ENCODE measurements around the gene TMEM151A. TPM values are rescaled to one million over a fixed set of nuclear protein-coding genes. Genes with fewer than 3 reads are reported as not detected.

TMEM151A gene
- total RNA-seq, 2 experiments from 2014 or later = 0.11 to 0.14 TPM

GRCh38 chr11:66311470-66311964, 19.8 kb downstream of the TMEM151A start:
- CTCF ChIA-PET = interaction anchor here (0.8 to 3.6 kb wide), 18 partner anchors 10 to 1465 kb away, joined by 3 to 30 read pairs (median 6); partner anchors contain the start of genes BRMS1, CCDC85B, MRPL11 and RIN1
- DNase-seq (no peak), ATAC-seq (ENCODE audit: poor library complexity) (peak; percentile 21)
- Histone ChIP-seq H3K9me3 (ENCODE audit: control insufficient read depth in 1 of 2, insufficient read depth in 1 of 2, low read length in 2 of 2) (no peaks in the 10 kb centered on the region), H3K4me1 (ENCODE audit: insufficient read depth, low read length) (peaks cover 51% of the 10 kb centered on the region), H3K27ac (ENCODE audit: low read depth in 1 of 2, low read length in 2 of 2) (peak overlapping the region; percentile 51 to 65), H3K36me3 (ENCODE audit: insufficient read depth, low read length) (no peaks in the 10 kb centered on the region), H3K4me3 (ENCODE audit: low read length) (peak overlapping the region; percentile 61), H3K27me3 (ENCODE audit: control insufficient read depth in 1 of 2, insufficient read depth in 2 of 2, low read length in 2 of 2) (no peaks in the 10 kb centered on the region)
- peak overlapping the region; percentile 95 for H3K27ac Mint-ChIP-seq
- H3K27me3 Mint-ChIP-seq = peaks cover 4% of the 10 kb centered on the region
- intact Hi-C loops (cut with DNase I, micrococcal nuclease) = loop anchor here in 1 of 2 experiments (1.0 kb wide), 2 partner anchors 17 to 78 kb away; no protein-coding TSS in a partner anchor
- H3K36me3 Mint-ChIP-seq (ENCODE audit: low read depth) = no peaks in the 10 kb centered on the region
- peak overlapping the region; percentile 90 for H3K4me3 Mint-ChIP-seq
- H3K4me1 Mint-ChIP-seq (ENCODE audit: low read depth) = peaks cover 22% of the 10 kb centered on the region
- H3K9me3 Mint-ChIP-seq = no peaks in the 10 kb centered on the region
- POLR2A ChIA-PET = interaction anchor here (0.7 to 3.0 kb wide), 11 partner anchors 15 to 77 kb away, joined by 3 to 39 read pairs (median 13); partner anchors contain the start of genes B4GAT1, BRMS1, SLC29A2 and YIF1A
- TF ChIP-seq, protein P1, sequence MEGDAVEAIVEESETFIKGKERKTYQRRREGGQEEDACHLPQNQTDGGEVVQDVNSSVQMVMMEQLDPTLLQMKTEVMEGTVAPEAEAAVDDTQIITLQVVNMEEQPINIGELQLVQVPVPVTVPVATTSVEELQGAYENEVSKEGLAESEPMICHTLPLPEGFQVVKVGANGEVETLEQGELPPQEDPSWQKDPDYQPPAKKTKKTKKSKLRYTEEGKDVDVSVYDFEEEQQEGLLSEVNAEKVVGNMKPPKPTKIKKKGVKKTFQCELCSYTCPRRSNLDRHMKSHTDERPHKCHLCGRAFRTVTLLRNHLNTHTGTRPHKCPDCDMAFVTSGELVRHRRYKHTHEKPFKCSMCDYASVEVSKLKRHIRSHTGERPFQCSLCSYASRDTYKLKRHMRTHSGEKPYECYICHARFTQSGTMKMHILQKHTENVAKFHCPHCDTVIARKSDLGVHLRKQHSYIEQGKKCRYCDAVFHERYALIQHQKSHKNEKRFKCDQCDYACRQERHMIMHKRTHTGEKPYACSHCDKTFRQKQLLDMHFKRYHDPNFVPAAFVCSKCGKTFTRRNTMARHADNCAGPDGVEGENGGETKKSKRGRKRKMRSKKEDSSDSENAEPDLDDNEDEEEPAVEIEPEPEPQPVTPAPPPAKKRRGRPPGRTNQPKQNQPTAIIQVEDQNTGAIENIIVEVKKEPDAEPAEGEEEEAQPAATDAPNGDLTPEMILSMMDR (IDR thresholded peaks at IDR 0.05) = no peak

- H3K27ac Mint-ChIP-seq = peak overlapping the region; percentile 95
- no peaks in the 10 kb centered on the region for H3K36me3 ChIP-seq (ENCODE audit: insufficient read depth, low read length)
- TF ChIP-seq, protein P1 (IDR thresholded peaks at IDR 0.05) = peak; percentile 97
- H3K4me1 ChIP-seq (ENCODE audit: insufficient read depth, low read length) = peaks cover 51% of the 10 kb centered on the region
- H3K9me3 Mint-ChIP-seq = no peaks in the 10 kb centered on the region
- H3K27me3 ChIP-seq (ENCODE audit: control insufficient read depth in 1 of 2, insufficient read depth in 2 of 2, low read length in 2 of 2) = no peaks in the 10 kb centered on the region
- H3K27me3 Mint-ChIP-seq = peaks cover 4% of the 10 kb centered on the region
- H3K36me3 Mint-ChIP-seq (ENCODE audit: low read depth) = no peaks in the 10 kb centered on the region
- H3K27ac ChIP-seq (ENCODE audit: low read depth in 1 of 2, low read length in 2 of 2) = peak overlapping the region; percentile 65 to 90
- peak overlapping the region; percentile 61 for H3K4me3 ChIP-seq (ENCODE audit: low read length)
- ATAC-seq (ENCODE audit: poor library complexity) (peak; percentile 74), DNase-seq (peak; percentile 91 to 100 (median 99))
- POLR2A ChIA-PET = interaction anchor here (0.6 to 3.0 kb wide), 32 partner anchors 8 to 840 kb away, joined by 3 to 39 read pairs (median 6); partner anchors contain the start of genes B4GAT1, BRMS1, MALAT1 and MRPL11
- CTCF ChIA-PET = interaction anchor here (0.8 to 3.6 kb wide), 20 partner anchors 10 to 1465 kb away, joined by 3 to 30 read pairs (median 4); partner anchors contain the start of genes BRMS1, CCDC85B, MRPL11 and RIN1
- H3K4me1 Mint-ChIP-seq (ENCODE audit: low read depth) = peaks cover 22% of the 10 kb centered on the region
- H3K9me3 ChIP-seq (ENCODE audit: control insufficient read depth in 1 of 2, insufficient read depth in 1 of 2, low read length in 2 of 2) = no peaks in the 10 kb centered on the region
- H3K4me3 Mint-ChIP-seq = peak overlapping the region; percentile 90
- intact Hi-C loops (cut with DNase I, micrococcal nuclease) = loop anchor here (1.0 kb wide), 4 partner anchors 16 to 77 kb away; partner anchors contain the start of genes BRMS1 (in 2 of the 2) and YIF1A (in 1 of the 2)
These were observed 20.4 kb downstream of the TMEM151A start for GRCh38 chr11:66311965-66312548.

DNA sequence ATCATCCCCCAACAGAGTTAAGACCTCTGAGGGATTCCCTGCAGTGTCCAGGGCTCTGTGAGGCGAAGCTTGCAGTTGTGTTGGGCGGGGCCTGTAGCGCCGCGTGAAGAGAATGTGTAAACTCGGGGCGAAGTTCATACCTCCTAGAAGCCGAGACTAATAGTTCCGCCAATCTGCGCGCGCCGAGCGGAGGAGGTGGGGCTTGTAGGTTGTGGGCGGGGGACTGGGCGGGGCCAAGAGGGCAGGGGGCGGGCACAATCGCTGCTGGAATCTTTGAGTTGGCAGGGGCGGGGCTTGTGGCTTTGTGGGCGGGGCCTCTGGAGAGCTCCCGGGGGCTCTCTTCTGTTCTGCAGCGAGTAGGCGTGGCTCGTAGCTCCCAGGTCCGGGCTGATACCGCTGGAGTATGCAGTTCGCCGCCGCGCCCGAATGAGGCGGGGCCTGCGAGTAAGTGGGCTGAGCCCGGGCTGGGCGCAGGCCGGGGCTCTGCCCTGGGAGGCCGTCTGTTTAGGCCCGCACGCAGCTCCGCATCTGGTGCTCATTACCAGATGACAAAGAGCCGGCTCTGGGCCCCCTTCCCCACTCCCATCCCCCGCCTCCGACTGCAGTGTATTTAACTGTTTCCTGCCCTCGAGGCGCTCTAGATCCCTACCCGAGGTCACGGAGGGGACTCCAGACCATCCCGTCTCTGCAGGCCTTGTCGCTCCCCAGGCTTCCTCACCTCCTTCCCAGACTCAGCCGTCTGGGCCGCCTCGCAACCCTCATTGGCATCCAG, 21.0 kb downstream of the TMEM151A start:
- POLR2A ChIA-PET = interaction anchor here (0.6 to 3.0 kb wide), 31 partner anchors 9 to 840 kb away, joined by 3 to 39 read pairs (median 6); partner anchors contain the start of genes B4GAT1, BRMS1, MALAT1 and MRPL11
- DNase-seq (peak; percentile 98 to 100 (median 100)), ATAC-seq (ENCODE audit: poor library complexity) (peak; percentile 61)
- Histone ChIP-seq H3K9me3 (ENCODE audit: control insufficient read depth in 1 of 2, insufficient read depth in 1 of 2, low read length in 2 of 2) (no peaks in the 10 kb centered on the region), H3K27me3 (ENCODE audit: control insufficient read depth in 1 of 2, insufficient read depth in 2 of 2, low read length in 2 of 2) (no peaks in the 10 kb centered on the region), H3K4me3 (ENCODE audit: low read length) (peak overlapping the region; percentile 61), H3K27ac (ENCODE audit: low read depth in 1 of 2, low read length in 2 of 2) (peak overlapping the region; percentile 80 to 90), H3K4me1 (ENCODE audit: insufficient read depth, low read length) (peaks cover 58% of the 10 kb centered on the region), H3K36me3 (ENCODE audit: insufficient read depth, low read length) (no peaks in the 10 kb centered on the region)
- Mint-ChIP-seq H3K27me3 (peaks cover under 1% of the 10 kb centered on the region), H3K4me1 (ENCODE audit: low read depth) (peaks cover 29% of the 10 kb centered on the region), H3K9me3 (no peaks in the 10 kb centered on the region), H3K4me3 (peak overlapping the region; percentile 90), H3K27ac (peak overlapping the region; percentile 95), H3K36me3 (ENCODE audit: low read depth) (no peaks in the 10 kb centered on the region)
- intact Hi-C loops (cut with DNase I, micrococcal nuclease) = loop anchor here (1.0 kb wide), 4 partner anchors 16 to 77 kb away; partner anchors contain the start of genes BRMS1 (in 2 of the 2) and YIF1A (in 1 of the 2)
- TF ChIP-seq, protein P1 (IDR thresholded peaks at IDR 0.05) = no peak
- CTCF ChIA-PET = interaction anchor here (0.8 to 3.6 kb wide), 17 partner anchors 9 to 422 kb away, joined by 3 to 30 read pairs (median 5); partner anchors contain the start of genes BRMS1, CCDC85B, RIN1 and YIF1A
